OCI-LY7 (cell line): ENCODE data around the gene TTC7B. TPM values are rescaled to one million over a fixed set of nuclear protein-coding genes. Genes with fewer than 3 reads are reported as not detected.

ENCODE experiments used
- BruUV-seq: library from RNA; stranded (reverse); fragments of 400-500 nt; replicated peaks from 2 replicates; lab custom pipeline; 2021; lab: Mats Ljungman, UMichigan
- CTCF ChIA-PET: fragments of 300-600 bp; sonication (Branson Sonifier 250); formaldehyde crosslinking; loops from one replicate; lab custom pipeline; 2022; ENCODE audit warnings: antibody characterized with exemption; ENCODE audit not compliant: unreplicated experiment; lab: Charles Lee
- POLR2A ChIA-PET: fragments of 300-600 bp; sonication (Branson Sonifier 250); formaldehyde crosslinking; loops from one replicate; lab custom pipeline; 2022; ENCODE audit warnings: antibody characterized with exemption; lab: Charles Lee
- DNase-seq: peaks from one replicate; pipeline ENCODE4 v3.0.0-alpha.2; 2015; ENCODE audit warnings: low spot score
- H2AFZ ChIP-seq: fragments of 200-600 bp; sonication (generic), shearing (Covaris generic); 2 replicates; pipeline ENCODE4 v1.6.1; 2014; ENCODE audit warnings: mild to moderate bottlenecking, antibody characterized with exemption, low read length, moderate library complexity
- H3K27ac ChIP-seq: fragments of 200-600 bp; sonication (generic); 2 replicates; pipeline ENCODE4 v1.5.1; 2014; ENCODE audit warnings: mixed run types, low read depth, mild to moderate bottlenecking, moderate library complexity, low read length, inconsistent platforms; ENCODE audit not compliant: poor library complexity, severe bottlenecking
- H3K36me3 ChIP-seq: fragments of 200-600 bp; sonication (generic); 2 replicates; pipeline ENCODE4 v1.6.1; 2014; ENCODE audit warnings: mild to moderate bottlenecking, antibody characterized with exemption, low read length, moderate library complexity, mixed read lengths; ENCODE audit not compliant: insufficient read depth
- H3K4me1 ChIP-seq: fragments of 200-600 bp; sonication (generic); 2 replicates; pipeline ENCODE4 v1.5.1; 2014; ENCODE audit warnings: mild to moderate bottlenecking, low read length; ENCODE audit not compliant: insufficient read depth, poor library complexity, severe bottlenecking
- H3K4me2 ChIP-seq: fragments of 200-600 bp; sonication (generic); 2 replicates; pipeline ENCODE4 v1.6.1; 2014; ENCODE audit warnings: mild to moderate bottlenecking, low read length
- H3K4me3 ChIP-seq: fragments of 200-600 bp; sonication (generic); 2 replicates; pipeline ENCODE4 v1.5.1; 2014; ENCODE audit warnings: mild to moderate bottlenecking, low read depth, low read length; ENCODE audit not compliant: poor library complexity, severe bottlenecking
- H3K79me2 ChIP-seq: fragments of 200-600 bp; sonication (generic); 2 replicates; pipeline ENCODE4 v1.6.1; 2016; ENCODE audit warnings: low read depth, mild to moderate bottlenecking, low read length, moderate library complexity, mixed read lengths; ENCODE audit not compliant: insufficient read depth
- H3K9me2 ChIP-seq: fragments of 200-600 bp; sonication (generic); 2 replicates; pipeline ENCODE4 v1.6.1; 2016; ENCODE audit warnings: mild to moderate bottlenecking, low read length, mixed read lengths; ENCODE audit not compliant: insufficient read depth
- H3K9me3 ChIP-seq: fragments of 200-600 bp; sonication (generic); 2 replicates; pipeline ENCODE4 v1.6.1; 2014; ENCODE audit warnings: mild to moderate bottlenecking, mixed run types, low read length, mixed read lengths
- H4K20me1 ChIP-seq: fragments of 200-600 bp; sonication (generic); 2 replicates; pipeline ENCODE4 v1.6.1; 2014; ENCODE audit warnings: mild to moderate bottlenecking, antibody characterized with exemption, low read length, moderate library complexity, mixed read lengths; ENCODE audit not compliant: insufficient read depth
- CTCF ChIP-seq: fragments of 200-600 bp; sonication (generic); conservative IDR thresholded peaks from 2 replicates; pipeline ENCODE4 v1.5.1; 2014; ENCODE audit warnings: mild to moderate bottlenecking, antibody characterized with exemption, low read length, moderate library complexity, mixed read lengths
- EZH2phosphoT487 ChIP-seq: fragments of 200-600 bp; sonication (generic); IDR thresholded peaks from 2 replicates; pipeline ENCODE4 v1.6.1; 2018; ENCODE audit warnings: low read depth, borderline replicate concordance, mild to moderate bottlenecking, mixed run types, antibody characterized with exemption, low read length, moderate library complexity, mixed read lengths
- intact Hi-C: fragments of 100-400 bp; cut with micrococcal nuclease; formaldehyde crosslinking; loops from one replicate; pipeline ENCODE4 v1.10.0; 2022; ENCODE audit not compliant: unreplicated experiment
- total RNA-seq, 2 experiments: library from RNA; depleted of rRNA in 1 of 2; stranded (reverse); fragments of >200 nt in 1 of 2; shearing (Covaris generic) in 1 of 2; gene quantifications; 2 replicates each; pipeline ENCODE4 v1.2.3, GENCODE V29; 2014 to 2022

TTC7B gene
- total RNA-seq, 2 experiments from 2014 or later, result 0.19 to 0.51 TPM

GRCh38 chr14:90665321-90666000 lies 150.8 kb downstream of the TTC7B start:
- BruUV-seq, result no TSS peak
- intact Hi-C loops, result no loop called here
- DNase-seq, result no peak

GRCh38 chr14:90664911-90665310 lies 151.3 kb downstream of the TTC7B start:
- DNase-seq, result no peak
- H3K4me2 ChIP-seq, result no peak overlapping the region
- no peaks in the 10 kb centered on the region for H3K4me1 ChIP-seq
- H3K27ac ChIP-seq, result no peak overlapping the region
- BruUV-seq, result no TSS peak
- no peaks in the 10 kb centered on the region for H3K79me2 ChIP-seq
- H2AFZ ChIP-seq, result no peak overlapping the region
- no peak overlapping the region for H3K4me3 ChIP-seq
- no peaks in the 10 kb centered on the region for H3K9me2 ChIP-seq
- intact Hi-C loops, result no loop called here
- TF ChIP-seq EZH2phosphoT487, result no peak
- TF ChIP-seq CTCF, result no peak
- CTCF ChIA-PET, result no interaction called here
- POLR2A ChIA-PET, result no interaction called here
- H4K20me1 ChIP-seq, result no peaks in the 10 kb centered on the region
- H3K9me3 ChIP-seq, result no peaks in the 10 kb centered on the region; the same call in 1 of the 2 replicates
- H3K36me3 ChIP-seq, result no peaks in the 10 kb centered on the region

More at GRCh38 chr14:90665321-90666000, 150.8 kb downstream of the TTC7B start:
- Histone ChIP-seq H3K4me1 (no peaks in the 10 kb centered on the region), H3K9me2 (no peaks in the 10 kb centered on the region), H3K4me3 (no peak overlapping the region), H3K79me2 (no peaks in the 10 kb centered on the region), H3K9me3 (no peaks in the 10 kb centered on the region; the same call in 1 of the 2 replicates), H4K20me1 (no peaks in the 10 kb centered on the region), H3K4me2 (no peak overlapping the region), H3K27ac (no peak overlapping the region), H2AFZ (no peak overlapping the region), H3K36me3 (no peaks in the 10 kb centered on the region)
- CTCF ChIA-PET, result no interaction called here
- TF ChIP-seq EZH2phosphoT487 (no peak), CTCF (no peak)
- POLR2A ChIA-PET, result interaction anchor here (0.5 kb wide), 1 partner anchor 1487 kb away, joined by 3 read pairs; no protein-coding TSS in a partner anchor

- Histone ChIP-seq H3K27ac (no peak overlapping the region), H3K4me3 (no peak overlapping the region), H4K20me1 (no peaks in the 10 kb centered on the region), H3K4me1 (no peaks in the 10 kb centered on the region), H2AFZ (no peak overlapping the region), H3K9me2 (no peaks in the 10 kb centered on the region), H3K4me2 (no peak overlapping the region), H3K79me2 (no peaks in the 10 kb centered on the region), H3K9me3 (no peaks in the 10 kb centered on the region), H3K36me3 (no peaks in the 10 kb centered on the region)
- no TSS peak for BruUV-seq
- CTCF ChIA-PET, result no interaction called here
- intact Hi-C loops, result no loop called here
- TF ChIP-seq CTCF (no peak), EZH2phosphoT487 (no peak)
- POLR2A ChIA-PET, result no interaction called here
- no peak for DNase-seq
Measured at GRCh38 chr14:90663680-90664079, 152.6 kb downstream of the TTC7B start.
